Hepatocyte (in vitro differentiated cells): Measurements from ENCODE around the gene GRK3. TPM values are rescaled to one million over a fixed set of nuclear protein-coding genes. Genes with fewer than 3 reads are reported as not detected.

Experiments used
- DNase-seq: peaks from one replicate; pipeline ENCODE4 v3.0.0-alpha.2; 2016; ENCODE audit warnings: low spot score
- H2AFZ ChIP-seq: fragments of 200-600 bp; sonication (generic); 2 replicates; pipeline ENCODE4 v1.6.0; 2016; ENCODE audit warnings: antibody characterized with exemption, mild to moderate bottlenecking
- H3K27ac ChIP-seq: fragments of 200-600 bp; sonication (generic); 2 replicates; pipeline ENCODE4 v1.5.1; 2016; ENCODE audit warnings: mild to moderate bottlenecking
- H3K27me3 ChIP-seq: fragments of 200-600 bp; sonication (generic); 2 replicates; pipeline ENCODE4 v1.6.1; 2016
- H3K36me3 ChIP-seq: fragments of 200-600 bp; sonication (generic); replicated peaks from 2 replicates; pipeline ENCODE4 v1.5.1; 2016; ENCODE audit warnings: low read depth; ENCODE audit not compliant: insufficient read depth
- H3K4me1 ChIP-seq: fragments of 200-600 bp; sonication (generic); 2 replicates; pipeline ENCODE4 v1.5.1; 2016; ENCODE audit warnings: mild to moderate bottlenecking, moderate library complexity; ENCODE audit not compliant: insufficient read depth
- H3K4me2 ChIP-seq: fragments of 200-600 bp; sonication (generic); 2 replicates; pipeline ENCODE4 v1.6.0; 2016
- H3K4me3 ChIP-seq: fragments of 200-600 bp; sonication (generic); 2 replicates; pipeline ENCODE4 v1.5.1; 2016; ENCODE audit warnings: mild to moderate bottlenecking
- H3K79me2 ChIP-seq: fragments of 200-600 bp; sonication (generic); 2 replicates; pipeline ENCODE4 v1.6.0; 2017; ENCODE audit warnings: mild to moderate bottlenecking
- H3K9me2 ChIP-seq: fragments of 200-600 bp; sonication (generic); replicated peaks from 2 replicates; pipeline ENCODE4 v1.6.0; 2017; ENCODE audit warnings: mild to moderate bottlenecking; ENCODE audit not compliant: insufficient read depth
- H3K9me3 ChIP-seq: fragments of 200-600 bp; sonication (generic); 2 replicates; pipeline ENCODE4 v1.5.1; 2016; ENCODE audit warnings: low read depth, mild to moderate bottlenecking
- H4K20me1 ChIP-seq: fragments of 200-600 bp; sonication (generic); 2 replicates; pipeline ENCODE4 v1.6.0; 2016; ENCODE audit warnings: mild to moderate bottlenecking; ENCODE audit not compliant: insufficient read depth, poor library complexity, severe bottlenecking
- EZH2 ChIP-seq: fragments of 200-600 bp; sonication (generic); IDR thresholded peaks from 2 replicates; pipeline ENCODE4 v1.6.1; 2016; ENCODE audit warnings: antibody characterized with exemption, mild to moderate bottlenecking, borderline replicate concordance
- EZH2phosphoT487 ChIP-seq: fragments of 200-600 bp; sonication (generic); IDR thresholded peaks from one replicate; pipeline ENCODE4 v1.6.1; 2018; ENCODE audit warnings: antibody characterized with exemption, mild to moderate bottlenecking, low read depth, moderate library complexity; ENCODE audit not compliant: unreplicated experiment, severe bottlenecking
- WGBS: methylation state at CpG from one replicate; pipeline ENCODE4 v1.1.6; 2016; ENCODE audit warnings: low lambda C conversion rate; ENCODE audit errors: missing lambda C conversion rate; 5-methylcytosine and 5-hydroxymethylcytosine counted together
- polyA plus RNA-seq: library from polyadenylated mRNA; unstranded; fragments of >200 nt; fragmentation: Nextera tagmentation; extraction: Ambion mirVana; gene quantifications from 2 replicates; pipeline ENCODE4 v1.2.1, GENCODE V29; 2016
- total RNA-seq: library from RNA; depleted of rRNA; stranded (reverse); fragments of >200 nt; gene quantifications from 2 replicates; pipeline ENCODE4 v1.2.3, GENCODE V29; 2014
- TF ChIP-seq, protein P1 (sequence below): fragments of 200-600 bp; sonication (generic); IDR thresholded peaks from 2 replicates; pipeline ENCODE4 v1.5.1; 2016; ENCODE audit warnings: antibody characterized with exemption, mild to moderate bottlenecking; ENCODE audit not compliant: poor library complexity

Gene GRK3
- total and polyA plus RNA-seq, 2 experiments from 2014 or later, result 1.5 to 7.1 TPM

DNA sequence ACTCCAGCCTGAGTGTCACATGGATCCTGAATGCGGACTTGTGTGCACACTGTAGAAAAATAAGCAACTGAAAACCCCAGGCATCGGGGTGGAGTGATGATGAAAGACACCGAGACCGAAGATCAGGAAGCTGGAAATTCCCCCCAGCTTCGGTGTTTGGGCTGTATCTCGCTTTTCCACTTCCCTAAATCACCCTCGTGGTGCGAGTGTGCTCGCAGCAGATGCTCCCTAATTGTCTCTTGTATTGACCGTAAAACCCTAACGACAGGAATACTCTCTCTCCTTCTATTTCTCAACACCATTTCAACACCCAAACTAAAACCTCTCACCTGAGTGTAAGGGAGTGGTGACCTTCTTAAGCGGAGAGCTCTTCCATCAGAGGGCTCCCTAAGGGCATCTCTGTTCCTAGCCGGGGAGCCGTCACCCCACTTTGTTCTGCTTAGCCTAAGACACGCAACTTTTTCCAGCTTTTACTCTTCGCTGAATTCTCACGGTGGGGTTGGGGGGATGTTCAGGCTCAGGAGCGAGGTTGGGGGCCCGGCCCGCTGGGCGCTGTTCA lies 635 bp upstream of the GRK3 start:
- no peaks in the 10 kb centered on the region for H3K9me2 ChIP-seq
- H3K27me3 ChIP-seq, result no peaks in the 10 kb centered on the region
- peak overlapping the region; percentile 82 for H2AFZ ChIP-seq
- H3K4me3 ChIP-seq, result peak overlapping the region; percentile 56
- H3K9me3 ChIP-seq, result no peaks in the 10 kb centered on the region
- TF ChIP-seq EZH2 (no peak), EZH2phosphoT487 (no peak)
- TF ChIP-seq, protein P1, sequence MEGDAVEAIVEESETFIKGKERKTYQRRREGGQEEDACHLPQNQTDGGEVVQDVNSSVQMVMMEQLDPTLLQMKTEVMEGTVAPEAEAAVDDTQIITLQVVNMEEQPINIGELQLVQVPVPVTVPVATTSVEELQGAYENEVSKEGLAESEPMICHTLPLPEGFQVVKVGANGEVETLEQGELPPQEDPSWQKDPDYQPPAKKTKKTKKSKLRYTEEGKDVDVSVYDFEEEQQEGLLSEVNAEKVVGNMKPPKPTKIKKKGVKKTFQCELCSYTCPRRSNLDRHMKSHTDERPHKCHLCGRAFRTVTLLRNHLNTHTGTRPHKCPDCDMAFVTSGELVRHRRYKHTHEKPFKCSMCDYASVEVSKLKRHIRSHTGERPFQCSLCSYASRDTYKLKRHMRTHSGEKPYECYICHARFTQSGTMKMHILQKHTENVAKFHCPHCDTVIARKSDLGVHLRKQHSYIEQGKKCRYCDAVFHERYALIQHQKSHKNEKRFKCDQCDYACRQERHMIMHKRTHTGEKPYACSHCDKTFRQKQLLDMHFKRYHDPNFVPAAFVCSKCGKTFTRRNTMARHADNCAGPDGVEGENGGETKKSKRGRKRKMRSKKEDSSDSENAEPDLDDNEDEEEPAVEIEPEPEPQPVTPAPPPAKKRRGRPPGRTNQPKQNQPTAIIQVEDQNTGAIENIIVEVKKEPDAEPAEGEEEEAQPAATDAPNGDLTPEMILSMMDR, result no peak
- H3K27ac ChIP-seq, result peak overlapping the region; percentile 71
- WGBS, result 4% methylated on average over 21 of the region's 21 CpGs
- peaks cover 4% of the 10 kb centered on the region for H3K4me1 ChIP-seq
- peak; percentile 41 for DNase-seq
- peaks cover 16% of the 10 kb centered on the region for H3K79me2 ChIP-seq
- H3K36me3 ChIP-seq, result no peaks in the 10 kb centered on the region
- peak overlapping the region; percentile 96 for H3K4me2 ChIP-seq
- H4K20me1 ChIP-seq, result no peaks in the 10 kb centered on the region

DNA sequence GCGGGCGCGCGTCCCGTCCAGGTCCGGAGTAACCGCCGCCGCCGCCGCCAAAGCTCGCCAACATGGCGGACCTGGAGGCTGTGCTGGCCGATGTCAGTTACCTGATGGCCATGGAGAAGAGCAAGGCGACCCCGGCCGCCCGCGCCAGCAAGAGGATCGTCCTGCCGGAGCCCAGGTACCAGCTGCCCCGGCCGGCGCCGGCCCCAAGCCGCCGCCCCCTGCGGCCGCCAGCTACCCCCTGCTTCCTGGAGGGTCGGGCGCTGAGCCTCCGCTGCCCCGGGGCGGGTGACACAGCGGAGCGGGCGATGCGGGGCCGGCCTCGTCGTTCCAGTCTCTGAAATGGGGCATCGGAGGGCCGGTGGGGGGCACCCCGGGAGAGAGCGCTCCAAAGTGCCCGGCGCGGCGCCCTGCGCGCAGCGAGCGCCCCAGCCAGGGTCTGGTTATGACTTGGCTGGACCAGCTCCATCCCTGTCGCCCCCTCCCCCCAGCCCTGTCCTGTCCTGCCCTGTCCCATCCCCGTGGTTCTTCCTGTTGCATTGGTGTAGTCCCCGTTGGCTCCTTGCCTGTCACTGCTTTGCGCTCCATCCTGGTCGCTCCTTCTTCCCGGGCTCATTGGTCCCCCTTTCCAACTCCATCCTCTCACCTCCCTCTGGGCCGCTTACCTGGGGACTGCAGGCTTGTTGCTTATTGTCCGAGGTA lies 653 bp downstream of the GRK3 start:
- Histone ChIP-seq H3K9me3 (no peaks in the 10 kb centered on the region), H2AFZ (peak overlapping the region; percentile 73), H3K9me2 (no peaks in the 10 kb centered on the region), H4K20me1 (no peaks in the 10 kb centered on the region), H3K4me1 (peaks cover 4% of the 10 kb centered on the region), H3K27me3 (no peaks in the 10 kb centered on the region), H3K4me3 (peak overlapping the region; percentile 98), H3K4me2 (peak overlapping the region; percentile 94), H3K79me2 (peaks cover 28% of the 10 kb centered on the region), H3K27ac (peak overlapping the region; percentile 50), H3K36me3 (no peaks in the 10 kb centered on the region)
- DNase-seq, result peak; percentile 27
- TF ChIP-seq EZH2 (no peak), EZH2phosphoT487 (no peak)
- TF ChIP-seq, protein P1, result no peak
- under 1% methylated on average over 21 of the region's 61 CpGs for WGBS

DNA sequence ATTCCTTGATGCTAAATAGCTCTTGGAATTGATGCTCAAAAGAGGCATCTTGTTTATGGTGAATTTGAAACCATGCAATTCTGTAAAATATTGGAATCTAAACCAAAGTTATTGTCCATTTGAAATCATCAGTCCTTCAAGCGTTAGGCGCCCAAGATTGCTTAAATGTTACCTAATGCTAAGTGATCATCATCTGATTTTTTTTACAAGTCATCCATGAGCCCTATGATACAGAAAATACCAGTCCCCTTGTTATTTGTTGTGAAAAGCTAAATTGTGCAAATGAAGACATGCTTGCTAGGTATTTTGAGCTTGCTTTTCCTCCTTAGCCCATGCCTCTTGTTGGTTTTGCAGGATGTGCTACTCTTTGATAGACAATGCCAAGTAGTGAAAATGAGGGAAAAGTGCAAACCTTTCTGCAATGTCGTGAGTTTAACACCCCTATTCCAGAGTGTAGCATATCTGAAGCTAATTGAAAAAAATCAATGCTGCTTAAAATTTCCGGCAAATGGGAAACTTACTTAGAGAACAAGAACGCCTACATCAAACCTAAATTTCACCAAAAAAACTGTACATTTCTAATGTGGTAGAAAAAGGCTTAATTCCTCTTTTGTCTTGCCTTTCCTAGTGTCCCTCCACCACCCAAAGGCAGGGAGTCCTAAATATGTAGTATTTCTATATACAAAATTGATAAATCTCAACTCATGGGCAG lies 1.9 kb downstream of the GRK3 start:
- Histone ChIP-seq H3K9me3 (no peaks in the 10 kb centered on the region), H4K20me1 (no peaks in the 10 kb centered on the region), H2AFZ (no peak overlapping the region), H3K27me3 (no peaks in the 10 kb centered on the region), H3K4me1 (peaks cover 4% of the 10 kb centered on the region), H3K9me2 (no peaks in the 10 kb centered on the region), H3K36me3 (no peaks in the 10 kb centered on the region), H3K27ac (no peak overlapping the region), H3K4me3 (no peak overlapping the region), H3K4me2 (peak overlapping the region; percentile 94), H3K79me2 (peaks cover 31% of the 10 kb centered on the region)
- no peak for DNase-seq
- WGBS, result 85% methylated on average over 5 of the region's 5 CpGs
- TF ChIP-seq, protein P1, result no peak
- no peak for TF ChIP-seq EZH2
- no peak for TF ChIP-seq EZH2phosphoT487
